Ectodermal cell (in vitro differentiated cells): ENCODE measurements around the gene SPTBN1.

ENCODE experiments used
- H3K27ac ChIP-seq: 2 replicates; pipeline ENCODE4 v1.7.0; 2013; ENCODE audit warnings: mild to moderate bottlenecking, low read depth, low read length; ENCODE audit not compliant: insufficient read depth, poor library complexity, severe bottlenecking
- H3K27me3 ChIP-seq: 2 replicates; pipeline ENCODE4 v1.7.0; 2013; ENCODE audit warnings: mild to moderate bottlenecking, low read length; ENCODE audit not compliant: insufficient read depth, control insufficient read depth, poor library complexity, severe bottlenecking
- H3K36me3 ChIP-seq: one replicate; pipeline ENCODE4 v1.7.0; 2013; ENCODE audit warnings: low read length; ENCODE audit not compliant: control insufficient read depth, insufficient read depth
- H3K4me1 ChIP-seq: one replicate; pipeline ENCODE4 v1.7.0; 2013; ENCODE audit warnings: low read length; ENCODE audit not compliant: control insufficient read depth, insufficient read depth
- H3K4me3 ChIP-seq: 2 replicates; pipeline ENCODE4 v1.7.0; 2013; ENCODE audit warnings: low read depth, low read length, control low read depth; ENCODE audit not compliant: insufficient read depth
- H3K9me3 ChIP-seq: 2 replicates; pipeline ENCODE4 v1.7.0; 2013; ENCODE audit warnings: mild to moderate bottlenecking, low read length, moderate library complexity; ENCODE audit not compliant: control insufficient read depth
- WGBS, 2 experiments: methylation state at CpG; one replicate each; pipeline ENCODE4 v1.1.7; 2013; ENCODE audit warnings: missing lambda C conversion rate in 2 of 2; 5-methylcytosine and 5-hydroxymethylcytosine counted together

Gene SPTBN1

DNA sequence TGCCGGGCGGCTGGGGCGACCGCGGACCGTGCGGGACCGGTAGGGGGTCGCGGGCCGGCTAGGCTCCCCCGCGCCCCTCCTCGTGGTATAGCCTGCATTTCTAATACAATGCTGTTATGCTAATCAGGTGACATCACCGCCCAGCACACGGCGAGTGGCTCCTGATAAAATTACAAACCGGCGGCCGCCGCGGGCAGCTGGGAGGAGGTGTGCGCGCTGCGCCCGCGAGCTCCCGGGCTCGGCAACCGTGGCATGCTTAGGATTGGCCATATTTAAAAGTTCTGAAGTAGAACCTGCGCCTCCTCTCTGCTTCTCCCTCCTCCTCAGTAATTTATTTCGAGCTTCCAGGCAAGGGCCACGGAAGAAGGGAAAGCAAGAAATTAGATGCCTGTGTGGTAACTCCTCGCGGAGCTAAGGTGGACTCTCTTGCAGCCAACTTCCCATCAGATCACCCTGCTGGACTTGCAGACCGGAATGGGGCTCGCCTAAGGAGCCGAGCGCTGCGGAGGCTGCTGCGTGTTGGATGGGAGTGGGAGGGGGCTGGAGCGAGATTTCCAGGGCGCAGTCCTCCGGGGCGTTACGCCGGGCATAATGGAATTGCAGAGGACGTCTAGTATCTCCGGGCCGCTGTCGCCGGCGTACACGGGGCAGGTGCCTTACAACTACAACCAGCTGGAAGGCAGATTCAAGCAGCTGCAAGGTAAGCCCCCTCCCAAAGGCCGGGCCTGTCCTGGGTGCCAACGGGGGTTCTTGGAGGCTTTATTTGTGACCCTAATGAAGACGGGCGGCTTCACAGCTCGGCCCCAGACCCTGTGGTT is 102.3 kb downstream of the SPTBN1 start:
- peak overlapping the region; percentile 80 for H3K4me3 ChIP-seq
- no peaks in the 10 kb centered on the region for H3K9me3 ChIP-seq
- H3K27me3 ChIP-seq: no peaks in the 10 kb centered on the region
- peaks cover 6% of the 10 kb centered on the region for H3K4me1 ChIP-seq
- WGBS, 2 experiments: 0% methylated on average over 59 of the region's 59 CpGs
- peak overlapping the region; percentile 87 for H3K27ac ChIP-seq
- no peaks in the 10 kb centered on the region for H3K36me3 ChIP-seq

DNA sequence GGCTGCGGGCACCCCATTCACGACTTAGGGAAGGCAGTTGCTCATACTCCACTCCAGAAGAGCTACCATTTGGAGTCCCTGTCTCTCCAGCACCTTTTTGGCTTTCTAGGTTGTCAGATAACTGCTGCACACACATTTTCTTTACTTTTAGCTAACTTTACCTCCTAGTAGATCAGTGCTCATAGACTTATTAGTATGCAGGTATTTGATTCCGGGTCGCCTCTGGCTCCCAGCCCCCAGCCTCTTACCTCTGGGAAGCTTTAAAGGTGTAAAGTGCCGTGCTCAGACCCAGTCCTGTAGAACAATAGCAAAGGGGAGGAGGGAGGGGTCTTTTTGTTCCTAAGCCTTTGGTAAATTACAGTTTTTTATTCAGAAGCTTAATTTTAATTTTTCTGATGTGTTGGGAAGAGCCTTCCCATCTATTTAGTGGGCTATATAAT is 102.9 kb downstream of the SPTBN1 start:
- H3K4me3 ChIP-seq: peak overlapping the region; percentile 80
- H3K4me1 ChIP-seq: peaks cover 6% of the 10 kb centered on the region
- H3K36me3 ChIP-seq: no peaks in the 10 kb centered on the region
- H3K9me3 ChIP-seq: no peaks in the 10 kb centered on the region
- peak overlapping the region; percentile 47 for H3K27ac ChIP-seq
- 0 to 1% methylated on average over 5 of the region's 5 CpGs for WGBS, 2 experiments
- no peaks in the 10 kb centered on the region for H3K27me3 ChIP-seq

DNA sequence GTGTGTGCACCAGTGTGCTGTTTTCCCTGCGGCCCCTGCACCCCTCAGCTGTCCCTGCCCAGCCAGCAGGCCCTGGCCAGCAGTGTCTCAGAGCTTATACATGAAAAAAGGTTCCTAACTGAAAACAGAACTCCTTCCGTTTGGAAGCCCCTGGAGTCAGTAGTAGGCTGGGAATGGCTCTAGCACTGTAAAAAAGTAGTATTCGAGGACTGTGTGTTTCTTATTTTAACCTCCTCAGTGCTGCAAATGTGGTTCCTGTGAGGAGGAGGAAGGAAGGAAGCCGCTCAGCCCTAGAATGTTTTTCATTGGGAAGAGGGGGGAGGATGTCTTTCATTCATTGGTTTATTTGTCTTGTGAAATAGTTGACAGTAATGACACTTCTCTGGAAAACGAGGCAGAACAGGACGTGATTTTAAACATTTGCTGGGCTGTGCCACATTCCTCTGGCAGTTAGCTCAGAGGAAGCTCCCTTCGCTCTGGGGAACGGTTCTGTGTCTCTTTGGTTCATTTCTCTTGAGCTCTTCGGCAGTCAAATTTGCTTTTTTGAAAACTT is 103.5 kb downstream of the SPTBN1 start:
- Histone ChIP-seq H3K36me3 (no peaks in the 10 kb centered on the region), H3K27me3 (no peaks in the 10 kb centered on the region), H3K9me3 (no peaks in the 10 kb centered on the region), H3K4me1 (peaks cover 6% of the 10 kb centered on the region), H3K4me3 (peak overlapping the region; percentile 80), H3K27ac (peak overlapping the region; percentile 32)
- WGBS, 2 experiments: 1% methylated on average over 9 of the region's 9 CpGs

DNA sequence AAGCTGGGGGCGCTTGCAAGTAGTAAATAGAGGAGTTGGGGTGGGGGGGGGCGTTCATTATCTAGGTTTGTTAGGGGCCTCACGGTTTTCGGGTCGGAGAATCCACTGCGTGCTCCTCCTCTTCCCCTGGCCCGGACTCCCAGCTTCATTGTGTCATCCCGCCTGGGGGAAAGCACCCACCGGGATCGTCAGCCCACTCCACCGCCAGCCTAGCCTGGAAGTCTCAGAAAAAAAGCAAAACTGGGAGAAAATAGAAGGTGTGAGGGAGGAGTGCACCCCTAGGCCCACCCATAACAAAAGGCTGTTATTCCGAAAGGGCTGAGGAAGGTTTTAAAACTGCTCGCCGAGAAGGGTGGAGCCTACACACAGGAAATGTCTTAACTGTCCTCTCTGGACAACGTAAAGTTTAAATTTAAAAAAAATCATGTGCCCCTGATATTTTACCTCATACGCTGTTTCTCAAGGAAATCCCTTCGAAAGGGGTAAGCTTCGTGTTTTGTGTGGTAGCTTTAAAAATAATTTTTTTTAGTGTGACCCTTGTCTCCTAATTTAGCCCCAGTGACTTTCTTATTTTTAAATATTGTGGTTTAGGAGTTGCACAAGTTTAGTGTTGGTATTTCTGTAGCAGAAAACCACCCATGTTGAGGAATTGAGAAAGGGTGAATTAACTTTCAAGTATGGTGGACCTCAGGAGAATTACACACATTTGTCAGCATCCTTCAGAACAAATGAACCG is 104.2 kb downstream of the SPTBN1 start:
- H3K36me3 ChIP-seq: no peaks in the 10 kb centered on the region
- H3K27me3 ChIP-seq: no peaks in the 10 kb centered on the region
- no peak overlapping the region for H3K27ac ChIP-seq
- H3K4me3 ChIP-seq: peak overlapping the region; percentile 80
- WGBS, 2 experiments: 5 to 6% methylated on average over 18 to 19 of the region's 19 CpGs
- H3K4me1 ChIP-seq: peaks cover 6% of the 10 kb centered on the region
- H3K9me3 ChIP-seq: no peaks in the 10 kb centered on the region

DNA sequence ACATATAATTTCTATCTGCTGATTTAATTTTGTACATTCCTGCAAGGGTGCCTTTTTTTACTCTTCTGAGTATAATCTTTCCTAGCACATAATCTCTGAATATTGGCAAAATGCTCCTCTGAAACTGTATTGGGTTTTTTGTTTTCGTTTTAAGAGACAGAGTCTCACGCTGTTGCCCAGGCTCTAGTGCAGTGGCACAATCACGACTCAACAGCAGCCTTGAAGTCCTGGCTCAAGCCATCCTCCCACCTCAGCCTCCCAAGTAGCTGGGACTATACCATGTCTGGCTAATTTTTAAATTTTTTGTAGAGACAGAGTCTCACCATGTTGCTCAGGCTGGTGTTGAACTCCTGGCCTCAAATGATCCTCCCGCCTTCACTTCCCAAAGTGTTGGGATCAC is 104.9 kb downstream of the SPTBN1 start:
- 65 to 68% methylated on average over 4 of the region's 4 CpGs for WGBS, 2 experiments
- peaks cover 6% of the 10 kb centered on the region for H3K4me1 ChIP-seq
- no peaks in the 10 kb centered on the region for H3K36me3 ChIP-seq
- no peak overlapping the region for H3K27ac ChIP-seq
- H3K4me3 ChIP-seq: no peak overlapping the region
- H3K9me3 ChIP-seq: no peaks in the 10 kb centered on the region
- no peaks in the 10 kb centered on the region for H3K27me3 ChIP-seq

DNA sequence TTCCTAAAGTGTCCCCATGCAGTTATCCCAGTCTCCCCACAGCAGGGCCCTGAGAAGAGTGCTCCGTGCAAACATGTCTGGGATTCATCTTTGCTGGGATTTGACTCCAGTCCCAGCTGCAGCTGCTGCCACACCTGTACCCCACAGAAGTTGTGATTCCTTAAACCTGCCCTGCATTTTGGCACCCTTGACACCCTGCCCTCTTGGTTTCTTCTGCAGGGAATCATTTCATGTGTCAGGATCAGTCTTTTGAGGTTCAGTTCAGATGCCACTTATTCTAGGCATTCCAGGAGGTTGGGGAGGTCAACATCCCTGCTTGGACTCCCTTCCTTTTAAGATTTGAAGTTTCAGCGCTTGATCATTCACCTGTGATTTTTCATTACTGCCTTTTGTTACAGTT is 108.3 kb downstream of the SPTBN1 start:
- no peak overlapping the region for H3K27ac ChIP-seq
- H3K4me3 ChIP-seq: no peak overlapping the region
- no peaks in the 10 kb centered on the region for H3K9me3 ChIP-seq
- peaks cover 1% of the 10 kb centered on the region for H3K4me1 ChIP-seq
- WGBS, 2 experiments: 83 to 84% methylated on average over 2 of the region's 2 CpGs
- no peaks in the 10 kb centered on the region for H3K27me3 ChIP-seq
- no peaks in the 10 kb centered on the region for H3K36me3 ChIP-seq

DNA sequence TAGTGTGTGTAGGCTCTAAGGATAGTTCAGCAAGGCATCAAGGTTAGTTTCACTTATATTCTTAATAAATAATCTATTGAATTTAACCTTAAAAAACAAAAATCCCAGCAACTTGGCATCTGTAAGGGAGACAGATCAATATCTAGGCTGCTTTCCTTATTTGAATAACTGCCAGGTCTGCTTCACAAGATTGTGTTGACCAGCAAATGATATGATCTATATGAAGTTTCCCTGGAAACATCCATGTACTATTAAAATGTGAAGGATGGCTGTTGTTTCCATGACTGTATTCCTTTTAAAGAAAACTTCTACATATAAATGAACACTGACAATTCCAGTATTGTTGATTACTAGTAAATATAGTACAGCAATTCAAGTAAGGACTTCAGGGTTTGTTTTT is 109.4 kb downstream of the SPTBN1 start:
- Histone ChIP-seq H3K36me3 (no peaks in the 10 kb centered on the region), H3K4me1 (peaks cover 12% of the 10 kb centered on the region), H3K27ac (no peak overlapping the region), H3K27me3 (no peaks in the 10 kb centered on the region), H3K9me3 (no peaks in the 10 kb centered on the region), H3K4me3 (no peak overlapping the region)

DNA sequence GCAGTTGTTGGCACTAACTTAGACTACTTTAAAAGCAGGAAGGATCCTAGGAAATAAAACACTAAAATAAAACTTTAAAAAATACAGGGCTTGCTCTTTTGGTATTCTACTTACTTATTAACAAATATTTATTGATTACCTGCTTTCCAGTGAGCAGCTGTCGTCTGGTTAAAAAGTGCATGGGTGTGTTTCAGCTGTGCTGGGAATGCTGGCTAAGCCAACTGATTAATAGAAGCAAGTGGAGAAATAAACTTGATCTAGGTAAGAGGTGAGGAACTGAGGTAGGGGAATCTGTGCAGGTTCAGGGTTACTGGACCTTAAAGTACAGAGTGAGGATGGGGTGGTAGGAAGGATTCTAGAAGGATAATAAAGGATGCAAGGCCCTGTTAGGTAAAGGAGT is 110.8 kb downstream of the SPTBN1 start:
- H3K27ac ChIP-seq: no peak overlapping the region
- WGBS, 2 experiments: 78 to 96% methylated on average over 1 of the region's 1 CpG
- H3K27me3 ChIP-seq: no peaks in the 10 kb centered on the region

DNA sequence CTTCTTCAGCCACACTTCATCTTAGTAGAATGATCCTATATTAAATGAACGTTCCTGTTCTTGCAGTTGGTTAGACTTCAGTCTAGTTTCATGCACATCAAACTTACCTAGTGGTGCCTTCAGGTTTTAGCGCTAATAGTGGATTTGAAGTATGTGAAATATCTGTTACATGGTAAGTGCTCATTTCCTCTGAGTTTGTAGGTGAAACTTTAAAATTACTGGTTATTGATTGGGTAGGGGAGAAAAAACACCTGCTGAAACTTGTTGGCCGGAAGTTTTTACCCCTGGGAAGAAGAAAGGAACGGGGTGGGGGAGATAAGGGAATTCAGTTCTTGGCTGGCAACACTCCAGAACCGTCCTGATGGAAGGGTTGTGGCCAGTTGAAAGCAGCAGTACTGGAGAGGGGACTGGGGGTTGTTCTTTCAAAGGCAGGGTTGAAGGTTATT is 112.8 kb downstream of the SPTBN1 start:
- Histone ChIP-seq H3K4me3 (no peak overlapping the region), H3K36me3 (no peaks in the 10 kb centered on the region), H3K27ac (no peak overlapping the region), H3K4me1 (peaks cover 35% of the 10 kb centered on the region), H3K9me3 (no peaks in the 10 kb centered on the region), H3K27me3 (no peaks in the 10 kb centered on the region)
- WGBS, 2 experiments: 64 to 69% methylated on average over 5 of the region's 5 CpGs

More for the DNA sequence above, 110.8 kb downstream of the SPTBN1 start:
- Histone ChIP-seq H3K4me3 (no peak overlapping the region), H3K36me3 (no peaks in the 10 kb centered on the region), H3K9me3 (no peaks in the 10 kb centered on the region), H3K4me1 (peaks cover 24% of the 10 kb centered on the region)

DNA sequence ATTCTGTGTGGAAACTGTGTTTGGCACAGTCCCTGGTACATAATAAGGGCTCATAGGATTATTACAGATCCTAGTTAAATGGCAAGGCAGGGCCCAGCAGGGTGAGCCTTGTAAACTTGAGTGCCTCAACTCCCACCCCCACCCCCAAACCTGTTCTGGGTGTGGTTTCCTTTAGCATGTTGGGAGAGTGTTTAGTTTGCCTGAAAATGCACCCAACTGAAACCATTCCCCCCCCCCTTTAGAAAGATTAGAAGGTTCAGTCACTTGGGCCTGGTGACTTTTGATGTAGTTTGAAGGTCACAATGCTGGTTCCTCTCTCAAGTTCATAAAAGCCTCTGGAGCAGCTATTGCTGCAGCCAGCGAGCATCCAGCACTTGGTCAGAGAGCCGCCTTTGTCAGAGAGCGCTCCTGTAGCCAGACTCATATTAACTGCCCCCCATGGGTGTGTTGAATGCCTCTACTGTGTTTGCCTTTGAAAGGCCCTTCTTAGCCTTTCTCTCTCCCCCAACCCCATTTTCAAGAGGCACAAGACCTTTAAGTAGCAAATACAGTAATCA is 113.7 kb downstream of the SPTBN1 start:
- no peak overlapping the region for H3K4me3 ChIP-seq
- no peaks in the 10 kb centered on the region for H3K27me3 ChIP-seq
- no peaks in the 10 kb centered on the region for H3K9me3 ChIP-seq
- no peak overlapping the region for H3K27ac ChIP-seq
- no peaks in the 10 kb centered on the region for H3K36me3 ChIP-seq
- peaks cover 35% of the 10 kb centered on the region for H3K4me1 ChIP-seq
- 15 to 27% methylated on average over 3 of the region's 3 CpGs for WGBS, 2 experiments
